ENCODE results near the gene CCDC134.

CCDC134 gene

GRCh38 chr22:41832553-41833368 lies 32.3 kb downstream of the CCDC134 start, which contains the start of gene SREBF2 (continued):
- TF ChIP-seq, protein P1, sequence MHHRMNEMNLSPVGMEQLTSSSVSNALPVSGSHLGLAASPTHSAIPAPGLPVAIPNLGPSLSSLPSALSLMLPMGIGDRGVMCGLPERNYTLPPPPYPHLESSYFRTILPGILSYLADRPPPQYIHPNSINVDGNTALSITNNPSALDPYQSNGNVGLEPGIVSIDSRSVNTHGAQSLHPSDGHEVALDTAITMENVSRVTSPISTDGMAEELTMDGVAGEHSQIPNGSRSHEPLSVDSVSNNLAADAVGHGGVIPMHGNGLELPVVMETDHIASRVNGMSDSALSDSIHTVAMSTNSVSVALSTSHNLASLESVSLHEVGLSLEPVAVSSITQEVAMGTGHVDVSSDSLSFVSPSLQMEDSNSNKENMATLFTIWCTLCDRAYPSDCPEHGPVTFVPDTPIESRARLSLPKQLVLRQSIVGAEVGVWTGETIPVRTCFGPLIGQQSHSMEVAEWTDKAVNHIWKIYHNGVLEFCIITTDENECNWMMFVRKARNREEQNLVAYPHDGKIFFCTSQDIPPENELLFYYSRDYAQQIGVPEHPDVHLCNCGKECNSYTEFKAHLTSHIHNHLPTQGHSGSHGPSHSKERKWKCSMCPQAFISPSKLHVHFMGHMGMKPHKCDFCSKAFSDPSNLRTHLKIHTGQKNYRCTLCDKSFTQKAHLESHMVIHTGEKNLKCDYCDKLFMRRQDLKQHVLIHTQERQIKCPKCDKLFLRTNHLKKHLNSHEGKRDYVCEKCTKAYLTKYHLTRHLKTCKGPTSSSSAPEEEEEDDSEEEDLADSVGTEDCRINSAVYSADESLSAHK (tag by site-specific recombination; IDR thresholded peaks at IDR 0.05): peak; percentile 43
- TF ChIP-seq, protein P2, sequence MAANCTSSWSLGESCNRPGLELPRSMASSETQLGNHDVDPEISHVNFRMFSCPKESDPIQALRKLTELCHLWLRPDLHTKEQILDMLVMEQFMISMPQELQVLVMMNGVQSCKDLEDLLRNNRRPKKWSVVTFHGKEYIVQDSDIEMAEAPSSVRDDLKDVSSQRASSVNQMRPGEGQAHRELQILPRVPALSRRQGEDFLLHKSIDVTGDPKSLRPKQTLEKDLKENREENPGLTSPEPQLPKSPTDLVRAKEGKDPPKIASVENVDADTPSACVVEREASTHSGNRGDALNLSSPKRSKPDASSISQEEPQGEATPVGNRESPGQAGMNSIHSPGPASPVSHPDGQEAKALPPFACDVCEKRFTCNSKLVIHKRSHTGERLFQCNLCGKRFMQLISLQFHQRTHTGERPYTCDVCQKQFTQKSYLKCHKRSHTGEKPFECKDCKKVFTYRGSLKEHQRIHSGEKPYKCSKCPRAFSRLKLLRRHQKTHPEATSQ (tag by site-specific recombination; IDR thresholded peaks at IDR 0.05): peak; percentile 89; the same call in 1 of the 2 replicates
- no peak for TF ChIP-seq ZBTB7A (tag by site-specific recombination; IDR thresholded peaks at IDR 0.05; ENCODE audit: low read depth)
- no peak for TF ChIP-seq HOXC10 (CRISPR knock-in tag; IDR thresholded peaks at IDR 0.05)
- TF ChIP-seq, protein P3, sequence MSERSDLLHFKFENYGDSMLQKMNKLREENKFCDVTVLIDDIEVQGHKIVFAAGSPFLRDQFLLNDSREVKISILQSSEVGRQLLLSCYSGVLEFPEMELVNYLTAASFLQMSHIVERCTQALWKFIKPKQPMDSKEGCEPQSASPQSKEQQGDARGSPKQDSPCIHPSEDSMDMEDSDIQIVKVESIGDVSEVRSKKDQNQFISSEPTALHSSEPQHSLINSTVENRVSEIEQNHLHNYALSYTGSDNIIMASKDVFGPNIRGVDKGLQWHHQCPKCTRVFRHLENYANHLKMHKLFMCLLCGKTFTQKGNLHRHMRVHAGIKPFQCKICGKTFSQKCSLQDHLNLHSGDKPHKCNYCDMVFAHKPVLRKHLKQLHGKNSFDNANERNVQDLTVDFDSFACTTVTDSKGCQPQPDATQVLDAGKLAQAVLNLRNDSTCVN (tag by site-specific recombination; optimal IDR thresholded peaks at IDR 0.05): no peak
- TF ChIP-seq ZNF548 (tag by site-specific recombination; IDR thresholded peaks at IDR 0.05): no peak
- TF ChIP-seq ZNF214 (tag by site-specific recombination; IDR thresholded peaks at IDR 0.05; ENCODE audit: borderline replicate concordance): no peak
- TF ChIP-seq ZNF626 (tag by site-specific recombination; IDR thresholded peaks at IDR 0.05): no peak
- TF ChIP-seq ZNF529 (tag by site-specific recombination; IDR thresholded peaks at IDR 0.05; ENCODE audit: insufficient replicate concordance): no peak
- TF ChIP-seq, protein P4, sequence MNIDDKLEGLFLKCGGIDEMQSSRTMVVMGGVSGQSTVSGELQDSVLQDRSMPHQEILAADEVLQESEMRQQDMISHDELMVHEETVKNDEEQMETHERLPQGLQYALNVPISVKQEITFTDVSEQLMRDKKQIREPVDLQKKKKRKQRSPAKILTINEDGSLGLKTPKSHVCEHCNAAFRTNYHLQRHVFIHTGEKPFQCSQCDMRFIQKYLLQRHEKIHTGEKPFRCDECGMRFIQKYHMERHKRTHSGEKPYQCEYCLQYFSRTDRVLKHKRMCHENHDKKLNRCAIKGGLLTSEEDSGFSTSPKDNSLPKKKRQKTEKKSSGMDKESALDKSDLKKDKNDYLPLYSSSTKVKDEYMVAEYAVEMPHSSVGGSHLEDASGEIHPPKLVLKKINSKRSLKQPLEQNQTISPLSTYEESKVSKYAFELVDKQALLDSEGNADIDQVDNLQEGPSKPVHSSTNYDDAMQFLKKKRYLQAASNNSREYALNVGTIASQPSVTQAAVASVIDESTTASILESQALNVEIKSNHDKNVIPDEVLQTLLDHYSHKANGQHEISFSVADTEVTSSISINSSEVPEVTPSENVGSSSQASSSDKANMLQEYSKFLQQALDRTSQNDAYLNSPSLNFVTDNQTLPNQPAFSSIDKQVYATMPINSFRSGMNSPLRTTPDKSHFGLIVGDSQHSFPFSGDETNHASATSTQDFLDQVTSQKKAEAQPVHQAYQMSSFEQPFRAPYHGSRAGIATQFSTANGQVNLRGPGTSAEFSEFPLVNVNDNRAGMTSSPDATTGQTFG (tag by site-specific recombination; IDR thresholded peaks at IDR 0.05; ENCODE audit: borderline replicate concordance): no peak
- no peak for TF ChIP-seq ZNF747 (tag by site-specific recombination; IDR thresholded peaks at IDR 0.05)
- TF ChIP-seq SCRT1 (tag by site-specific recombination; IDR thresholded peaks at IDR 0.05; ENCODE audit: borderline replicate concordance): no peak
- no peak for TF ChIP-seq ZNF658 (tag by site-specific recombination; IDR thresholded peaks at IDR 0.05)
- no peak for TF ChIP-seq ZNF114 (tag by site-specific recombination; IDR thresholded peaks at IDR 0.05)
- TF ChIP-seq ZNF707 (tag by site-specific recombination; IDR thresholded peaks at IDR 0.05): no peak
- no peak for TF ChIP-seq OVOL3 (tag by site-specific recombination; IDR thresholded peaks at IDR 0.05)
- TF ChIP-seq ZNF138 (tag by site-specific recombination; IDR thresholded peaks at IDR 0.05; ENCODE audit: borderline replicate concordance): no peak
- TF ChIP-seq GLI2 (tag by site-specific recombination; IDR thresholded peaks at IDR 0.05; ENCODE audit: borderline replicate concordance, low read depth): no peak
- no peak for TF ChIP-seq ZNF555 (tag by site-specific recombination; conservative IDR thresholded peaks at IDR 0.05)
- no peak for TF ChIP-seq ZNF623 (tag by site-specific recombination; IDR thresholded peaks at IDR 0.05)
- peak; percentile 27; the same call in 1 of the 2 replicates for TF ChIP-seq PBX3 (CRISPR knock-in tag; IDR thresholded peaks at IDR 0.05)
- TF ChIP-seq, protein P5, sequence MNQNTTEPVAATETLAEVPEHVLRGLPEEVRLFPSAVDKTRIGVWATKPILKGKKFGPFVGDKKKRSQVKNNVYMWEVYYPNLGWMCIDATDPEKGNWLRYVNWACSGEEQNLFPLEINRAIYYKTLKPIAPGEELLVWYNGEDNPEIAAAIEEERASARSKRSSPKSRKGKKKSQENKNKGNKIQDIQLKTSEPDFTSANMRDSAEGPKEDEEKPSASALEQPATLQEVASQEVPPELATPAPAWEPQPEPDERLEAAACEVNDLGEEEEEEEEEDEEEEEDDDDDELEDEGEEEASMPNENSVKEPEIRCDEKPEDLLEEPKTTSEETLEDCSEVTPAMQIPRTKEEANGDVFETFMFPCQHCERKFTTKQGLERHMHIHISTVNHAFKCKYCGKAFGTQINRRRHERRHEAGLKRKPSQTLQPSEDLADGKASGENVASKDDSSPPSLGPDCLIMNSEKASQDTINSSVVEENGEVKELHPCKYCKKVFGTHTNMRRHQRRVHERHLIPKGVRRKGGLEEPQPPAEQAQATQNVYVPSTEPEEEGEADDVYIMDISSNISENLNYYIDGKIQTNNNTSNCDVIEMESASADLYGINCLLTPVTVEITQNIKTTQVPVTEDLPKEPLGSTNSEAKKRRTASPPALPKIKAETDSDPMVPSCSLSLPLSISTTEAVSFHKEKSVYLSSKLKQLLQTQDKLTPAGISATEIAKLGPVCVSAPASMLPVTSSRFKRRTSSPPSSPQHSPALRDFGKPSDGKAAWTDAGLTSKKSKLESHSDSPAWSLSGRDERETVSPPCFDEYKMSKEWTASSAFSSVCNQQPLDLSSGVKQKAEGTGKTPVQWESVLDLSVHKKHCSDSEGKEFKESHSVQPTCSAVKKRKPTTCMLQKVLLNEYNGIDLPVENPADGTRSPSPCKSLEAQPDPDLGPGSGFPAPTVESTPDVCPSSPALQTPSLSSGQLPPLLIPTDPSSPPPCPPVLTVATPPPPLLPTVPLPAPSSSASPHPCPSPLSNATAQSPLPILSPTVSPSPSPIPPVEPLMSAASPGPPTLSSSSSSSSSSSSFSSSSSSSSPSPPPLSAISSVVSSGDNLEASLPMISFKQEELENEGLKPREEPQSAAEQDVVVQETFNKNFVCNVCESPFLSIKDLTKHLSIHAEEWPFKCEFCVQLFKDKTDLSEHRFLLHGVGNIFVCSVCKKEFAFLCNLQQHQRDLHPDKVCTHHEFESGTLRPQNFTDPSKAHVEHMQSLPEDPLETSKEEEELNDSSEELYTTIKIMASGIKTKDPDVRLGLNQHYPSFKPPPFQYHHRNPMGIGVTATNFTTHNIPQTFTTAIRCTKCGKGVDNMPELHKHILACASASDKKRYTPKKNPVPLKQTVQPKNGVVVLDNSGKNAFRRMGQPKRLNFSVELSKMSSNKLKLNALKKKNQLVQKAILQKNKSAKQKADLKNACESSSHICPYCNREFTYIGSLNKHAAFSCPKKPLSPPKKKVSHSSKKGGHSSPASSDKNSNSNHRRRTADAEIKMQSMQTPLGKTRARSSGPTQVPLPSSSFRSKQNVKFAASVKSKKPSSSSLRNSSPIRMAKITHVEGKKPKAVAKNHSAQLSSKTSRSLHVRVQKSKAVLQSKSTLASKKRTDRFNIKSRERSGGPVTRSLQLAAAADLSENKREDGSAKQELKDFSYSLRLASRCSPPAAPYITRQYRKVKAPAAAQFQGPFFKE (tag by site-specific recombination; IDR thresholded peaks at IDR 0.05; ENCODE audit: borderline replicate concordance): no peak
- TF ChIP-seq ZNF335 (tag by site-specific recombination; conservative IDR thresholded peaks at IDR 0.05): peak; percentile 87
- no peak for TF ChIP-seq ZNF571 (tag by site-specific recombination; IDR thresholded peaks at IDR 0.05)

All from HEK293 (cell line).